Neural cell (in vitro differentiated cells): ENCODE data around the gene SLC31A1. TPM values are rescaled to one million over a fixed set of nuclear protein-coding genes. Genes with fewer than 3 reads are reported as not detected.
"Not testable (repeated sequence)": the region's sequence is repeated elsewhere in the genome, so short reads cannot be mapped to it uniquely, and the experiment has no call there.

Experiments
- H2AFZ ChIP-seq: fragments of 200-600, 300-800 bp; sonication (generic), shearing (Covaris generic); 2 replicates; pipeline ENCODE4 v1.6.0; 2014; ENCODE audit warnings: low read depth, mild to moderate bottlenecking, antibody characterized with exemption, low read length, moderate library complexity
- H3F3A ChIP-seq: fragments of 200-600 bp; shearing (Covaris generic); 2 replicates; pipeline ENCODE4 v1.6.1; 2016; ENCODE audit warnings: mild to moderate bottlenecking, moderate library complexity, mixed read lengths, antibody characterized with exemption, low read length; ENCODE audit not compliant: insufficient read depth, poor library complexity, severe bottlenecking
- H3K27ac ChIP-seq: fragments of 200-600, 300-800 bp; sonication (generic), shearing (Covaris generic); 2 replicates; pipeline ENCODE4 v1.5.1; 2014; ENCODE audit warnings: mild to moderate bottlenecking, low read length, moderate library complexity
- H3K27me3 ChIP-seq: fragments of 300-800, 200-600 bp; sonication (generic), shearing (Covaris generic); 2 replicates; pipeline ENCODE4 v1.6.0; 2014; ENCODE audit warnings: mild to moderate bottlenecking, low read depth, low read length, moderate library complexity; ENCODE audit not compliant: insufficient read depth
- H3K36me3 ChIP-seq: fragments of 300-800, 200-600 bp; sonication (generic), shearing (Covaris generic); 2 replicates; pipeline ENCODE4 v1.5.1; 2014; ENCODE audit warnings: mild to moderate bottlenecking, antibody characterized with exemption, low read length, moderate library complexity; ENCODE audit not compliant: insufficient read depth
- H3K4me2 ChIP-seq: fragments of 300-800, 200-600 bp; sonication (generic), shearing (Covaris generic); 2 replicates; pipeline ENCODE4 v1.6.0; 2014; ENCODE audit warnings: mild to moderate bottlenecking, low read length
- H3K4me3 ChIP-seq: fragments of 300-800, 200-600 bp; sonication (generic), shearing (Covaris generic); 2 replicates; pipeline ENCODE4 v1.5.1; 2014; ENCODE audit warnings: mild to moderate bottlenecking, low read length, moderate library complexity
- H3K79me2 ChIP-seq: fragments of 200-600 bp; shearing (Covaris generic); replicated peaks from 2 replicates; pipeline ENCODE4 v1.6.0; 2014; ENCODE audit warnings: mild to moderate bottlenecking, low read length, moderate library complexity; ENCODE audit not compliant: insufficient read depth
- H3K9ac ChIP-seq: fragments of 300-800, 200-600 bp; sonication (generic), shearing (Covaris generic); 2 replicates; pipeline ENCODE4 v1.6.1; 2016; ENCODE audit warnings: mild to moderate bottlenecking, low read length, mixed read lengths
- H3K9me2 ChIP-seq: fragments of 200-600 bp; shearing (Covaris generic); 2 replicates; pipeline ENCODE4 v1.6.1; 2016; ENCODE audit warnings: mild to moderate bottlenecking, low read length, mixed read lengths; ENCODE audit not compliant: insufficient read depth
- H3K9me3 ChIP-seq: fragments of 200-600, 300-800 bp; sonication (generic), shearing (Covaris generic); 2 replicates; pipeline ENCODE4 v1.6.1; 2016; ENCODE audit warnings: mild to moderate bottlenecking, mixed run types, low read length, moderate library complexity, mixed read lengths
- H4K20me1 ChIP-seq: fragments of 200-600 bp; shearing (Covaris generic); 2 replicates; pipeline ENCODE4 v1.6.1; 2016; ENCODE audit warnings: mild to moderate bottlenecking, mixed run types; ENCODE audit not compliant: insufficient read depth
- EP300 ChIP-seq: fragments of 450-650 bp; conservative IDR thresholded peaks from 2 replicates; pipeline ENCODE4 v1.6.1; 2014; ENCODE audit warnings: antibody characterized with exemption, mild to moderate bottlenecking, moderate library complexity; ENCODE audit not compliant: poor library complexity, severe bottlenecking
- EZH2 ChIP-seq: fragments of 200-600, 300-800 bp; shearing (Covaris generic), sonication (generic); IDR thresholded peaks from 2 replicates; pipeline ENCODE4 v1.6.1; 2014; ENCODE audit warnings: antibody characterized with exemption, low read length, borderline replicate concordance, mild to moderate bottlenecking; ENCODE audit not compliant: insufficient read depth, poor library complexity, severe bottlenecking
- MXI1 ChIP-seq: fragments of 450-650 bp; conservative IDR thresholded peaks from 2 replicates; pipeline ENCODE4 v1.6.1; 2014; ENCODE audit warnings: antibody characterized with exemption, mild to moderate bottlenecking; ENCODE audit not compliant: poor library complexity, severe bottlenecking
- POLR2AphosphoS5 ChIP-seq: IDR thresholded peaks from 2 replicates; pipeline ENCODE4 v1.6.1; 2012
- RAD21 ChIP-seq: fragments of 450-650 bp; conservative IDR thresholded peaks from 2 replicates; pipeline ENCODE4 v1.6.1; 2014; ENCODE audit warnings: antibody characterized with exemption, mild to moderate bottlenecking, moderate library complexity
- SMC3 ChIP-seq: fragments of 450-650 bp; conservative IDR thresholded peaks from 2 replicates; pipeline ENCODE4 v1.6.1; 2014; ENCODE audit warnings: antibody characterized with exemption, mild to moderate bottlenecking, moderate library complexity; ENCODE audit not compliant: poor library complexity
- TAF1 ChIP-seq: IDR thresholded peaks from 2 replicates; pipeline ENCODE4 v1.6.1; 2012; ENCODE audit warnings: low read depth
- polyA plus RNA-seq: library from polyadenylated mRNA; depleted of rRNA; stranded (reverse); fragments of >200 nt; gene quantifications from 2 replicates; pipeline ENCODE4 v1.2.3, GENCODE V29; 2014
- TF ChIP-seq, protein P1 (sequence below): IDR thresholded peaks from 2 replicates; pipeline ENCODE4 v1.6.1; 2012; ENCODE audit warnings: borderline replicate concordance
- TF ChIP-seq, protein P2 (sequence below): fragments of 450-650 bp; IDR thresholded peaks from 2 replicates; pipeline ENCODE4 v1.5.1; 2014; ENCODE audit warnings: antibody characterized with exemption, mild to moderate bottlenecking, moderate library complexity; ENCODE audit not compliant: poor library complexity, severe bottlenecking

Gene SLC31A1
- polyA plus RNA-seq, 1 donor from 2014 or later = 7.4 TPM

DNA sequence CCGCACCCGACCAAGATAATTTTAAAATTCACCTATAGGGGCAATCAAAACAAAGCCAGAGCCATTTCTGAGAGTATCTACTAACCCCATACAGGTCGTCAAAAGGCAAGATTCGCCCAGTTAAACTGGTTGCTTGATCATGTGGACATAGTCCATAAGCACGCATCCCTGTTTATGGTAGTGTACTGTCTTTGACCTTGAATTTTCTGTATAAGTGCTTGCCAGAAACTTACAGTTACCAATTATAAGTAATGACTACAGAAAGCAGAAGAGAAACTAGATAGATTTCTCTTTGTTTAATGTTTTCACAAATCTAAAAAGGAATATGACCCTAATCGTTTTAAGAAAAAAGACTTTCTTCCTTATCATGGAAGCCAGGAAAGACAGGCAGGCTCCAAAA lies 25.6 kb downstream of the SLC31A1 start:
- Histone ChIP-seq H3K9me2 (no peaks in the 10 kb centered on the region), H3K36me3 (no peaks in the 10 kb centered on the region), H2AFZ (no peak overlapping the region), H3F3A (no peaks in the 10 kb centered on the region), H3K9me3 (no peaks in the 10 kb centered on the region), H4K20me1 (no peaks in the 10 kb centered on the region), H3K9ac (no peak overlapping the region), H3K27ac (no peak overlapping the region), H3K27me3 (no peaks in the 10 kb centered on the region), H3K79me2 (no peaks in the 10 kb centered on the region), H3K4me3 (no peak overlapping the region), H3K4me2 (no peak overlapping the region)
- no peak for TF ChIP-seq EP300
- TF ChIP-seq EZH2 = no peak
- TF ChIP-seq, protein P1, sequence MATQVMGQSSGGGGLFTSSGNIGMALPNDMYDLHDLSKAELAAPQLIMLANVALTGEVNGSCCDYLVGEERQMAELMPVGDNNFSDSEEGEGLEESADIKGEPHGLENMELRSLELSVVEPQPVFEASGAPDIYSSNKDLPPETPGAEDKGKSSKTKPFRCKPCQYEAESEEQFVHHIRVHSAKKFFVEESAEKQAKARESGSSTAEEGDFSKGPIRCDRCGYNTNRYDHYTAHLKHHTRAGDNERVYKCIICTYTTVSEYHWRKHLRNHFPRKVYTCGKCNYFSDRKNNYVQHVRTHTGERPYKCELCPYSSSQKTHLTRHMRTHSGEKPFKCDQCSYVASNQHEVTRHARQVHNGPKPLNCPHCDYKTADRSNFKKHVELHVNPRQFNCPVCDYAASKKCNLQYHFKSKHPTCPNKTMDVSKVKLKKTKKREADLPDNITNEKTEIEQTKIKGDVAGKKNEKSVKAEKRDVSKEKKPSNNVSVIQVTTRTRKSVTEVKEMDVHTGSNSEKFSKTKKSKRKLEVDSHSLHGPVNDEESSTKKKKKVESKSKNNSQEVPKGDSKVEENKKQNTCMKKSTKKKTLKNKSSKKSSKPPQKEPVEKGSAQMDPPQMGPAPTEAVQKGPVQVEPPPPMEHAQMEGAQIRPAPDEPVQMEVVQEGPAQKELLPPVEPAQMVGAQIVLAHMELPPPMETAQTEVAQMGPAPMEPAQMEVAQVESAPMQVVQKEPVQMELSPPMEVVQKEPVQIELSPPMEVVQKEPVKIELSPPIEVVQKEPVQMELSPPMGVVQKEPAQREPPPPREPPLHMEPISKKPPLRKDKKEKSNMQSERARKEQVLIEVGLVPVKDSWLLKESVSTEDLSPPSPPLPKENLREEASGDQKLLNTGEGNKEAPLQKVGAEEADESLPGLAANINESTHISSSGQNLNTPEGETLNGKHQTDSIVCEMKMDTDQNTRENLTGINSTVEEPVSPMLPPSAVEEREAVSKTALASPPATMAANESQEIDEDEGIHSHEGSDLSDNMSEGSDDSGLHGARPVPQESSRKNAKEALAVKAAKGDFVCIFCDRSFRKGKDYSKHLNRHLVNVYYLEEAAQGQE = no peak
- TF ChIP-seq, protein P2, sequence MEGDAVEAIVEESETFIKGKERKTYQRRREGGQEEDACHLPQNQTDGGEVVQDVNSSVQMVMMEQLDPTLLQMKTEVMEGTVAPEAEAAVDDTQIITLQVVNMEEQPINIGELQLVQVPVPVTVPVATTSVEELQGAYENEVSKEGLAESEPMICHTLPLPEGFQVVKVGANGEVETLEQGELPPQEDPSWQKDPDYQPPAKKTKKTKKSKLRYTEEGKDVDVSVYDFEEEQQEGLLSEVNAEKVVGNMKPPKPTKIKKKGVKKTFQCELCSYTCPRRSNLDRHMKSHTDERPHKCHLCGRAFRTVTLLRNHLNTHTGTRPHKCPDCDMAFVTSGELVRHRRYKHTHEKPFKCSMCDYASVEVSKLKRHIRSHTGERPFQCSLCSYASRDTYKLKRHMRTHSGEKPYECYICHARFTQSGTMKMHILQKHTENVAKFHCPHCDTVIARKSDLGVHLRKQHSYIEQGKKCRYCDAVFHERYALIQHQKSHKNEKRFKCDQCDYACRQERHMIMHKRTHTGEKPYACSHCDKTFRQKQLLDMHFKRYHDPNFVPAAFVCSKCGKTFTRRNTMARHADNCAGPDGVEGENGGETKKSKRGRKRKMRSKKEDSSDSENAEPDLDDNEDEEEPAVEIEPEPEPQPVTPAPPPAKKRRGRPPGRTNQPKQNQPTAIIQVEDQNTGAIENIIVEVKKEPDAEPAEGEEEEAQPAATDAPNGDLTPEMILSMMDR = no peak
- TF ChIP-seq RAD21 = no peak
- no peak for TF ChIP-seq POLR2AphosphoS5
- no peak for TF ChIP-seq TAF1
- TF ChIP-seq SMC3 = no peak
- TF ChIP-seq MXI1 = no peak

DNA sequence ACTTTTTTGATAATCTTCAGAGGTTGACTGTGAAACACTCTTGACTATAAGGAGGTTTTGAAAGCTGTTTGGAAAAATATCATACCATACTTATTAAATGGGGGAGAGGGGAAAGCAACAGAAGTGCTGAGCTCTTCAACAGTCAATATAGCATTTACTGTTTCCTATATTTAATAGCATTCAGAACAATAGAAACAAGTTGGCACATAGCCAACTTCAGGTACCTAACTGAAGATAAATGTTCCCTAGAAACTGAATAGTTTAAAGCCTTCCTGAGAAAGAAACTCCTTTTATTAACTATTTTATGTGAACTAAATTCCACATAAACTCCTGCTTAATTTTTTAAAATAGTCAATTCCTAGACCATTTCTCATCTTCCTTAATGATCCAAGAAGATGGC lies 26.3 kb downstream of the SLC31A1 start:
- no peak overlapping the region for H3K4me3 ChIP-seq
- TF ChIP-seq EP300 (no peak), POLR2AphosphoS5 (no peak), EZH2 (no peak), SMC3 (no peak), RAD21 (no peak)
- no peaks in the 10 kb centered on the region for H3K9me2 ChIP-seq
- no peaks in the 10 kb centered on the region for H3K36me3 ChIP-seq
- H3K27ac ChIP-seq = no peak overlapping the region
- no peak overlapping the region for H3K9ac ChIP-seq
- H3K79me2 ChIP-seq = no peaks in the 10 kb centered on the region
- no peak overlapping the region for H3K4me2 ChIP-seq
- no peaks in the 10 kb centered on the region for H4K20me1 ChIP-seq
- no peaks in the 10 kb centered on the region for H3F3A ChIP-seq
- no peaks in the 10 kb centered on the region for H3K9me3 ChIP-seq
- no peak overlapping the region for H2AFZ ChIP-seq
- no peaks in the 10 kb centered on the region for H3K27me3 ChIP-seq

DNA sequence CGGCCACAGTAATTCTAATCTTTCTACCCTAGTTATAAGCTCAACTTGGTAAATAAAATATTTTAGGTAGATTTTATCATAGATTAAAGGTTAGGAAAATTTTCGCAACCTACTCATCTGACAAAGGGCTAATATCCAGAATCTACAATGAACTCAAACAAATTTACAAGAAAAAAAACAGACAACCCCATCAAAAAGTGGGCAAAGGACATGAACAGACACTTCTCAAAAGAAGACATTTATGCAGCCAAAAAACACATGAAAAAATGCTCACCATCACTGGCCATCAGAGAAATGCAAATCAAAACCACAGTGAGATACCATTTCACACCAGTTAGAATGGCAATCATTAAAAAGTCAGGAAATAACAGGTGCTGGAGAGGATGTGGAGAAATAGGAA lies 28.3 kb downstream of the SLC31A1 start:
- H2AFZ ChIP-seq, H3K9ac ChIP-seq, H3F3A ChIP-seq, H3K79me2 ChIP-seq, H3K9me3 ChIP-seq, H3K36me3 ChIP-seq, H3K4me3 ChIP-seq, H3K27me3 ChIP-seq, H3K27ac ChIP-seq, H3K9me2 ChIP-seq, H3K4me2 ChIP-seq, H4K20me1 ChIP-seq: not testable (repeated sequence)
